NB4 (cell line): ENCODE data around the gene ANKH.

Source experiments
- DNase-seq: peaks from one replicate; pipeline ENCODE4 v3.0.0; 2010; ENCODE audit warnings: low read depth
- H3K4me3 ChIP-seq: one replicate; pipeline ENCODE4 v1.5.1; 2011; ENCODE audit warnings: mild to moderate bottlenecking, low read depth, low read length, moderate library complexity
- CTCF ChIP-seq: IDR thresholded peaks from one replicate; pipeline ENCODE4 v1.5.1; 2012; ENCODE audit warnings: low read depth, low read length
- MAX ChIP-seq: IDR thresholded peaks from 2 replicates; pipeline ENCODE4 v1.6.1; 2011; ENCODE audit warnings: low read depth, low read length
- MYC ChIP-seq: IDR thresholded peaks from 2 replicates; pipeline ENCODE4 v1.6.1; 2011; ENCODE audit warnings: low read depth, low read length
- POLR2A ChIP-seq: IDR thresholded peaks from 2 replicates; pipeline ENCODE4 v1.6.1; 2011; ENCODE audit warnings: mild to moderate bottlenecking; ENCODE audit not compliant: insufficient read length; ENCODE audit errors: extremely low read depth

Gene ANKH

GRCh38 chr5:14781106-14781505 lies 90.5 kb downstream of the ANKH start:
- no peak overlapping the region for H3K4me3 ChIP-seq
- TF ChIP-seq MAX (0 out of 2 replicates have a peak, but pooled peaks have one; percentile 16), CTCF (no peak)
- DNase-seq: peak; percentile 58

- H3K4me3 ChIP-seq: no peak overlapping the region
- TF ChIP-seq MYC (no peak), POLR2A (no peak), MAX (no peak), CTCF (no peak)
- DNase-seq: no peak
Measured at GRCh38 chr5:14779975-14780374, 91.6 kb downstream of the ANKH start.

- no peak overlapping the region for H3K4me3 ChIP-seq
- TF ChIP-seq MAX: no peak
- TF ChIP-seq CTCF: no peak
- TF ChIP-seq POLR2A: no peak
- no peak for DNase-seq
Measured at GRCh38 chr5:14778792-14779070, 92.8 kb downstream of the ANKH start.

GRCh38 chr5:14777932-14778791 lies 93.4 kb downstream of the ANKH start:
- TF ChIP-seq POLR2A (no peak), MYC (no peak), CTCF (no peak), MAX (no peak)
- no peak overlapping the region for H3K4me3 ChIP-seq
- no peak for DNase-seq

GRCh38 chr5:14777187-14777586 lies 94.4 kb downstream of the ANKH start:
- TF ChIP-seq POLR2A: no peak
- no peak for TF ChIP-seq CTCF
- TF ChIP-seq MYC: no peak
- TF ChIP-seq MAX: no peak
- no peak for DNase-seq
- no peak overlapping the region for H3K4me3 ChIP-seq

GRCh38 chr5:14776602-14777001 lies 95.0 kb downstream of the ANKH start:
- H3K4me3 ChIP-seq: no peak overlapping the region
- no peak for DNase-seq
- TF ChIP-seq POLR2A (no peak), MYC (no peak), MAX (no peak), CTCF (no peak)
